GM12801 (cell line): ENCODE measurements around the gene USP10.

ENCODE experiments used
- TF ChIP-seq, protein P1 (sequence below): IDR thresholded peaks from one replicate; pipeline ENCODE4 v1.5.1; 2011; ENCODE audit warnings: control low read depth; ENCODE audit not compliant: insufficient read length; ENCODE audit errors: extremely low read depth

USP10 gene

DNA sequence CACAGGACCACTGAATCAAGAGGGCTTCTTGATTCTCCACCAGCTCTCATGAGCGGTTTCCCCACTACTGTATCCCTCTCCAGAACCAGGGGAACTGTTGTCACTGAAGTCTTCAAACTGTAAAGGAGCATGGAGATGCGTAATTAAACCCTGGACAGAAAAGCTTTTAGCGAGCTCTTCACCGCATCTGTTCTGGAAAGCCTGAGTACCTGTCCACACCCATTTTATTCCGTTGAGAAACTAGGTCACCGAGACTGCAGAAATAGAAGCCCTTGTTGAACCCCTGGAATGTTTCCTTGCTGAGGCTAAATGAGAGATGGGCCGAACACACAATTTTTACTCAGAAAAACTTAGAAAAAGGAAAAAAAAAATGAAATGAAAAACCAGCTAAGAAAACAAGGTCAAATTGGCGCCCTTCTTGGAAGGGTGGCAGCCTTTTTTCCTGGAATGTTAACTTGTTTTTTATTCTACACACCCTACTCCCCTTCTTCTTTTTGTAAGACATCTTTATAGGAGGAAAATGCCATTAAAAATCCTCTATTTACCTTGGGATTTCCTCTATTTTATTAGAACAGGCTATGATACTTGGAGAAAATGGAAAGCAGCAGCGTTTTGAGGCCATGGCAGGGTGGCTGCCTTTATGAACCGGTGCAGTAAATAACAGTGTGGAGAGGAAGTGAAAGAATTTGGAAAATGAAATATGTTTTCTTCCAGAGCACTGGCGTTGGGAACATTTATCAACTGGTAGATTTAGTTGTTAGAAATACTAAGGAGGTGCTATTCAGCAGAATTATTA lies 67.4 kb downstream of the USP10 start:
- TF ChIP-seq, protein P1, sequence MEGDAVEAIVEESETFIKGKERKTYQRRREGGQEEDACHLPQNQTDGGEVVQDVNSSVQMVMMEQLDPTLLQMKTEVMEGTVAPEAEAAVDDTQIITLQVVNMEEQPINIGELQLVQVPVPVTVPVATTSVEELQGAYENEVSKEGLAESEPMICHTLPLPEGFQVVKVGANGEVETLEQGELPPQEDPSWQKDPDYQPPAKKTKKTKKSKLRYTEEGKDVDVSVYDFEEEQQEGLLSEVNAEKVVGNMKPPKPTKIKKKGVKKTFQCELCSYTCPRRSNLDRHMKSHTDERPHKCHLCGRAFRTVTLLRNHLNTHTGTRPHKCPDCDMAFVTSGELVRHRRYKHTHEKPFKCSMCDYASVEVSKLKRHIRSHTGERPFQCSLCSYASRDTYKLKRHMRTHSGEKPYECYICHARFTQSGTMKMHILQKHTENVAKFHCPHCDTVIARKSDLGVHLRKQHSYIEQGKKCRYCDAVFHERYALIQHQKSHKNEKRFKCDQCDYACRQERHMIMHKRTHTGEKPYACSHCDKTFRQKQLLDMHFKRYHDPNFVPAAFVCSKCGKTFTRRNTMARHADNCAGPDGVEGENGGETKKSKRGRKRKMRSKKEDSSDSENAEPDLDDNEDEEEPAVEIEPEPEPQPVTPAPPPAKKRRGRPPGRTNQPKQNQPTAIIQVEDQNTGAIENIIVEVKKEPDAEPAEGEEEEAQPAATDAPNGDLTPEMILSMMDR, result no peak

GRCh38 chr16:84768061-84768807 lies 68.4 kb downstream of the USP10 start:
- TF ChIP-seq, protein P1, result no peak

GRCh38 chr16:84768808-84769197 lies 69.0 kb downstream of the USP10 start:
- TF ChIP-seq, protein P1, result no peak

- TF ChIP-seq, protein P1, result no peak
These were observed 69.6 kb downstream of the USP10 start for GRCh38 chr16:84769416-84769815.

DNA sequence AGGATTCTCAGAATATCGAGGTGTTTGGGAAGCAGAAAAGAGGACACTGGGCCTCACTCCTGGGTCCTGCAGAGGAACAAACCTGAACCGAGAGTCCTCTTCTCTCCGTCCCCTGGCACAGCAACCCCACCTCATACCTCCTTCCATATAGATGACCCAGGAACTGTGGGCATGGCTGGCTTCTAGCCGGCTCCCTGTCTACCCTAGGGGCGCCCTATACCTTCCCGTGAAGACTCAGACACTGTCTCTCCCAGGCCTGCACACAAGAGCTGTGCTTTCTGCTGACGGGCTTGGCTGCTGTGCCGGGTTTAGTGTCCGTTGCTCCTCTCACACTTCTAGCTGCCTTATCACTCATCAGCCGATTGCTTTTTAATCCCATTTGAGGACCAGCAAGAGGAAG lies 73.5 kb downstream of the USP10 start:
- TF ChIP-seq, protein P1, result no peak

DNA sequence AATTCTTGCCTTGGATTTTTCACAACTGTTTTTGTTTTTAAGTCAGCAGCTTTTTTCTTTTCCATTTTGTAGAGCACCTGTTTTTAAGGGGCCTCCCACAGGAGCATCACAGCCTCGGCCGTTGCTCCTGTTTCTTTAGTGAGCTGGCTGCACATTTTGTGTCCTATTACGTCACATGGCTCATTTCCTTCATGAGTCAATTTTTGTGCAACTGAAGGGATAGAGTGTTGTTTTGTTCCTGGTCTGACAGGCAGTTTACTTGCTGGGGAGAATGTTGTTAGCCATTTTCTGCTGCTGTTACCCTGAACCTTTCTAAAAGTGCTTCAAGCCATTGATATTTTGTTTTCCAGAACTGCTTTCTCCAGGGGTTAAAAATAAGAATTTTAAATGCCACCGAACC lies 75.0 kb downstream of the USP10 start:
- TF ChIP-seq, protein P1, result no peak

- TF ChIP-seq, protein P1, result no peak
These were observed 75.5 kb downstream of the USP10 start for GRCh38 chr16:84775262-84775810.
